Tibial nerve (tissue), 4 donors: ENCODE data around the gene COA7.

Source experiments
- EP300 ChIP-seq, 2 donors: sonication (generic); formaldehyde crosslinking; IDR thresholded peaks; one replicate each; pipeline ENCODE4 v1.6.1; 2017; ENCODE audit warnings: antibody characterized with exemption in 2 of 2, mild to moderate bottlenecking in 1 of 2
- POLR2A ChIP-seq, 2 donors: fragments of 450-650 bp; IDR thresholded peaks; one replicate each; pipeline ENCODE4 v1.6.1; 2017; ENCODE audit warnings: antibody characterized with exemption in 2 of 2, mild to moderate bottlenecking in 2 of 2, moderate library complexity in 2 of 2
- TF ChIP-seq, protein P1 (sequence below), 5 experiments: fragments of 200-600 bp in 3 of 5; fragments of 450-650 bp in 2 of 5; sonication (generic) in 3 of 5; IDR thresholded peaks; one replicate each; pipeline ENCODE4 v1.5.1; 2016 to 2019; ENCODE audit warnings: antibody characterized with exemption in 5 of 5, mild to moderate bottlenecking in 3 of 5, moderate library complexity in 2 of 5

DNA sequence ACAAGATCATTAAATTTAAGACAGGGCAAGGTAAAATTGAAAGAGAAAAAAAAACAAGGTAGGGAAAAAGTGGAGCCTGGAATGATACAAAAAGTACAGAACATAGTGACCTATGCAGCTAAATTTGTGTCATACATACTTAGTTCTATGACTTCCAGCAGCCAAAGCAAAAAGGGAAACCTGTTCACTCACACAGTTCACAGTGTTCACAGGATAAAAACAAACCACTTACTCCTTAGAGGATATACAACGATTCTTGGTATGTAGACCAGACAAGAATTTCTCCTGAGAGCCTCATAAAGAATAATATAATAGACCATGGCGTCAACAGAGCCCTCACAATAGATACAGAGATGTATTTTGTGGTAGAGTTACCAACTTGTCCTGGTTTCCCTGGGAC is 27.5 kb downstream of the COA7 start:
- TF ChIP-seq EP300 (IDR thresholded peaks at IDR 0.05): no peak
- TF ChIP-seq, protein P1, sequence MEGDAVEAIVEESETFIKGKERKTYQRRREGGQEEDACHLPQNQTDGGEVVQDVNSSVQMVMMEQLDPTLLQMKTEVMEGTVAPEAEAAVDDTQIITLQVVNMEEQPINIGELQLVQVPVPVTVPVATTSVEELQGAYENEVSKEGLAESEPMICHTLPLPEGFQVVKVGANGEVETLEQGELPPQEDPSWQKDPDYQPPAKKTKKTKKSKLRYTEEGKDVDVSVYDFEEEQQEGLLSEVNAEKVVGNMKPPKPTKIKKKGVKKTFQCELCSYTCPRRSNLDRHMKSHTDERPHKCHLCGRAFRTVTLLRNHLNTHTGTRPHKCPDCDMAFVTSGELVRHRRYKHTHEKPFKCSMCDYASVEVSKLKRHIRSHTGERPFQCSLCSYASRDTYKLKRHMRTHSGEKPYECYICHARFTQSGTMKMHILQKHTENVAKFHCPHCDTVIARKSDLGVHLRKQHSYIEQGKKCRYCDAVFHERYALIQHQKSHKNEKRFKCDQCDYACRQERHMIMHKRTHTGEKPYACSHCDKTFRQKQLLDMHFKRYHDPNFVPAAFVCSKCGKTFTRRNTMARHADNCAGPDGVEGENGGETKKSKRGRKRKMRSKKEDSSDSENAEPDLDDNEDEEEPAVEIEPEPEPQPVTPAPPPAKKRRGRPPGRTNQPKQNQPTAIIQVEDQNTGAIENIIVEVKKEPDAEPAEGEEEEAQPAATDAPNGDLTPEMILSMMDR (IDR thresholded peaks at IDR 0.05): no peak
- no peak for TF ChIP-seq POLR2A (IDR thresholded peaks at IDR 0.05)
